Middle frontal gyrus (tissue), 1 donor: ENCODE measurements around the gene ZBTB47.

Experiments
- DNase-seq: peaks from one replicate; pipeline ENCODE4 v3.0.0-alpha.2; 2015; ENCODE audit warnings: low spot score; ENCODE audit errors: extremely low spot score

ZBTB47 gene

DNA sequence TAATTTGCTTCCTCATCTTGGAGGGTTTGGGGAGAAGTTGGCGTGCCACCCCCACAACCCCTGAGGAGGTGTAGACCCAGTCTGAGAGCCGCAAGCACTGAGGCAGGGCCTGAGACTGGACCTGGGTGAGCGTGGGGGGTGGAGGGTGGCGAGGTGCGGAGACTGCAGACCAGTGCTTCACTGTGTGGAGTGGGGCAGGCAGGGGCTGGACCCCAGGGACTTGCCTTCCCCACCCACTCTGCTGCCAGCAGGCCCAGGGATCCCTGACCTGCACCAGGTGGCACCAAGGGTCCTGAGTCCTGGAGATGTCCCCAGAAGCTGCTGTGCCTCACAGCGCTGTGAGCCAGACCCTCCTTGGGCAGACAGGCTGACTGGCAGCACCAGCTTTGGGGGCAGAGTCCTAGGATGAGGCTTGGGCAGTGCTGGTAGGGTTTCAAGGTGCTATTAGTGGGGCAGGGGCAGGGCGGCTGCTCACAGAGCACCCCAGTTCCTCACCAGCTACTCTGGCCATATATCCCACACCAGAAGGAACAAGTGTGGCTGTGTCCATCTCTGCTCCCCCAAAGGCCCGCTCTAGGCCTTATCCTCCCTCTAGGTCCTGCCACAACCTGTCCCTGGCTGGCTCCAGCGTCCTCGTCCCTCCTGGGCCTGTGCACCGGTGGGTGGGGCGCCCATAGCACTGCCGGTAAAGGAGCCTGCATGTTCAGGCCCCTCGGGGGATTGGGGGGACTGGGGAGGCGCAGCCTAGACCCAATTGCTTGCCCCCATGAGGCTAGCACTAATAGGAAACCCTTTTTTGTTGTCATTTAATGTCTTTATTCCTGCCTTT is 11.8 kb downstream of the ZBTB47 start:
- DNase-seq = no peak

DNA sequence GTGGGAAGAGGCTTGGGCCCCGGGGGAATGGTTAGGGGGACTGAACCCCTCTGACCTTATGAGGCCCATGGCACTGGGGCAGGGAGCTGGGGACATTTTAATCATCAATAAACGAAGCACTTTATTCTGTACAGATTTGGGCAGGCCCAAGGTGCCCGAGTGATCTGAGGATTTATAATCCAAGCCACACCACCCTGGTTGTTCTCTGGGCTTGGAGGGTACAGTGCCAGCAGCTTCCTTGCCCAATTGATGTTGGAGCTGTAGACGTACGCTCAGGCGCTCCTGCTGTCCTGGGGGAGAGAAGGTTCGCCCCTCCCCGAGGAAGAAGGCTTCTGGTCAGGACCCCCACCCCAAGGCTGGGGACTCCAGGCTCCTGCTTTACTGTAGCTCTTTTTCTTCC is 12.5 kb downstream of the ZBTB47 start:
- no peak for DNase-seq

DNA sequence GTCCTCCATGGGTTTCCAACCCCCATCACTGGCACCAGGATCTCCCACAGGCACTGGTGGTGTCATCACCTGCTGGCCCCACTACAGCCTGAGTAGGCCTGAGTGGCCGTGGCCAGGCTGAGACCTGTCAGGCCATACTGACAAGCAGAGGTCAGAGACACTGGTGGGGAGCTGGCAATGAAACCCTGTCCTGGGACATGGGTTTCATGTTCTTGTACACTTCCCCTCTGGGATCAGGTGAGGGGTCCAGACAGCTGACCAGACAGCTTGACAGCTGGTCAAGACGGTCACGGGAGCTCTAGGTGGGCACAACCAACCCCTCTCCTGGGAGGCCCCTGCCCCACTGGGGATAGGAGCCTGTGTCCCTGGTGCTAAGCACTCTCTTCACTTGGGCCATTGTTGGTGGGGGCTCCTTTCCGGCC is 13.1 kb downstream of the ZBTB47 start:
- no peak for DNase-seq

DNA sequence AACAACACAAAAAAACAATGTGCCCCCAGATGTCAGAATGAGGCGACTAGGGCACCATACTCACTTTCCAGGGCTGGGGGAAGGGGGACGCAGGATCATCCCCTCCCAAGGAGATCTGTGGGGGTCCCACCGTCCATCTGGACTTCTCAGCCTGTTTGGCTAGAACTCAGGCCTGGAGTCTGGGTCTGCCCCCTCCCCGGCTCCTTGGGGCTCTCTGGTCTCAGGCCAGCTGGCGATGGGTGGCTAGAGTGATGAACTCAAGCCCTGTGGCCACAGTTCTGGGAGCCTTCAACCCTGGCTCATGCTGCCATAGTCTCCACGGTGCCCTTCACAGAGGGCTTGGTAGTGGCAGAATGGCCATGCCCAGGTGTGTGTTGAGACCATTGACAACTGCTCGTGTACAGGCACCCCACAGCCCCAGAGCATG is 13.6 kb downstream of the ZBTB47 start:
- no peak for DNase-seq

DNA sequence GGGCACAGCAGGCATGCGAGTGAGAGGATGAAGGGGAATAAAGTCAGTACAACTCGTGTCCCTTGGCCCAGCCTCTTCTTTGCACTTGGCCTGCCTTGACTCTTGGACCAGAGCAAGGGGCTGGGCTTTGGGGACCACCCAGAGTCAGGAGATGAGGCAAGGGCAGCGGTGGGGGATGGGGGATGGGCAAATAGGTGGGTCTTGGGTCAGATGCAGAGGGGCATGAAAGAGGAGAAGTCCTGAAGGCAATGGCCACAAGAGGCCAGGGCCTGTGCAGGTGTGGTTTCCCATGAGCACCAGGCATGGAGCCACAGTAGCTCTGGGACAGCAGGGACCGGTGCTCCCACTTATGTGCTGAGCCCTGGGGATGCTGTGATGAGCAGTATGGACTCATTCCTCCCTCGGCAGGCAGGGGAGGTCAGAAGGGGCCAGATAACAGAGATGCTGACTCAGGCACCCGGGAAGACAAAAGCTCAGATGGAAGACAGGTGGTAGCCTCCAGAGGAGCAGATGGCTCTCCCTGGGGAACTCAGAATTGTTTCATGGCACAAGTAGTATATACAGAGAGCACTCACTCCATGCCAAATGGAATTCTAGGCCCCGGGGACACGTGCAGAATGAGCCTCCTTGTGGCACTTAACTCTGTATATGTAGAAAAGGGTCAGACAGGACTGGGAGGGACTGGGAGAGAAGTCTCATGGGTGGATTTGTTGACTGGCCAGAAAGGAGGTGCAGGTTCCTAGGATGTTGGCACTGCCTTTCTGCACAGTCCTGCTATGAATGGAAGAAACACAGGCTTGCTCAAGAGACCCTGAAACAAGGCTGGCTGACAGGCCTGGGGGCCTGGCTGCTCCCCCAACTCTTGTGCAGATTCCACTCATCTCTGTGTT is 14.3 kb downstream of the ZBTB47 start:
- no peak for DNase-seq

DNA sequence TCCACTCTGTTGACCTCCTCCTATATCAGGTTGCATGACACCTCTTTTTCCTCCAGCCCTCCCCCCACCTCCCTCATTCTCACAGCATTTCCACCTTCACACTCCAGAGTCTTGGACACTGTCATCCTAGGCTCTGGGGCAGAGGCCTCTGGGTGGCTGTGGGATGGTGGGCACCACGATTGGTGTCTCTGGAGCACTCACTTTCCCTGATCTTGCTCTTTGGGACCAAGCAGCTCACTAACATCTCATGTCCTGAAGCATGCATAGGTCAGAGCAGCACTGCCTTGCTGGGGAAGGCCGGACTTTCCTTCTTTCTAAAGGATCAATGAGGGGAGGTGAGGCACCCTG is 14.9 kb downstream of the ZBTB47 start:
- DNase-seq = no peak

DNA sequence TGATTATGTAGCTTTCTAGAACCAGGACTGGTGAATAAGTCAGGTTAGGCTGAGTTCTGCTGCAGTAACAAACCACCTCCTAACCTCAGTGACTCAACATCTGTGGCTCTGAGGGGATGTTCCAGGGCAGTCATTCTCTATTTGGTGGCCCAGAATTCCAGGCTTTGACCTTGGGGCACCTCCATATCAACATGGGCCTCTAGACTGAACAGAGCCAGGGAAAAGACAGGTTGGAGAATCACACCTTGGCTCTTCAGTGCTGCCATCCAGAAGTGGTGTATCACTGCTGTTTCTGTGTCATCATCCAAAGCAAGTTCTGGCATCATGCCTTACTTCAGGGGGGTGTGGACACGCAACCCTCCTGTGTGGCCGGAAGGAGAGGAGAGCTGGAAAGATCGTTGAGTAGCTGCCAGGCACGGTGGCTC is 15.3 kb downstream of the ZBTB47 start:
- no peak for DNase-seq

DNA sequence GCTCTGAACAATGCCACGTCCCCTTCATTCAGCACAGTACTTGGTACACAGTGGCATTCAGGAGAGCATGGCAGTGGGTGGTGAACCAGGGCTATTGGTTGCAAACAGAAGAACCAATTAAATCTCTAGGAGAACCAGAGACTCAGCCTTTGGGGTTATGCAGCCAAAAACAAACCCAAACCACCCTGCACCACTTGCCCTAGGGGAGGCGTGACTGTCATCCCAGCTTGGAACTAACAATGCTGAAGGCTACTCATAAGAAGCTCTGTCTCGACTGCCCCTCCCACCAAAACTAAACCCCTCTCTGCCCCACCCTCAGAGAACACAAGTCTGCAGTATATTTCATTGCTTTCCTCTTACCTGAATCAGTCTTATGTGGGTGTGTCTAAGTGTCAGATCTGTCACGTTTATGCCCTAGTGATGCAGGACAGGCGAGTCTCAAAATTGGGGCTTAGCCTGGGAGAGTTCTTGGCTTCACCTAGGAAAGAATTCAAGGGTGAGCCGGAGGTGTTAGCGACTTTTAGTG is 16.6 kb downstream of the ZBTB47 start:
- no peak for DNase-seq

DNA sequence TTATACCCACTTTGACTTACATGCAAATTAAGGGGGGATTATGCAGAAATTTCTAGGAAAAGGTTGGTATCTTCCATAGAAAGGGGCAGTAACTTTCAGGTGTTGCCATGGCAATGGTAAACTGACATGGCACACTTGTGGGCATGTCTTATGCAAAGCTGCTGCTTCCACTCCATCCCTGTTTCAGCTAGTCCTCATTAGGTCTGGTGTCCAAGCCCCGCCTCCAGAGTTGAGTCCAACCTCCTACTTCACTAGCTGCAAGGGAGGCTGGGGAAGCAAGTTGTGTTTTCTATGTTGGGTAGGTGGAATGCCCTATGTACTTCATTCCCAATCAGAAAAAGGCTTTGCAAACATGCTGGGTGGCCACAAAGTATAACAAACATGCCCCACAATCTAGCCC is 17.2 kb downstream of the ZBTB47 start:
- DNase-seq = no peak

DNA sequence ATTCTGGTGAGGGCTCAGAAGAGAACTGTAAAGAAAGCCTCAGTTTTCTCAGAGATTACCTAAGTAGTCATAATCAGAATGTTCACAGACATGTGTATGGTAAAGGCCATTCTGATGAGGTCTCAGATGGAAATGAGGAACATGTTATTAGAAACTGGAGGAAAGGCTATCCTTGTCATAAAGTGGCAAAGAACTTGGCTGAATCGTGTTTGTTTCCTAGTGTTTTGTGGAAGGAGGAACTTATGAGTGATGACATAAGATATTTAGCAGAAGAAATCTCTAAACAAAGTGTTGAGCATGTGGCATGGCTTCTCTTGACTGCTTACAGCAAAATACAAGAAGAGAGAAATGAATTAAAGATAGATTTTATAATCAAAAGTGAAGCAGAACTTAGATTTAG is 19.0 kb downstream of the ZBTB47 start:
- DNase-seq = no peak

DNA sequence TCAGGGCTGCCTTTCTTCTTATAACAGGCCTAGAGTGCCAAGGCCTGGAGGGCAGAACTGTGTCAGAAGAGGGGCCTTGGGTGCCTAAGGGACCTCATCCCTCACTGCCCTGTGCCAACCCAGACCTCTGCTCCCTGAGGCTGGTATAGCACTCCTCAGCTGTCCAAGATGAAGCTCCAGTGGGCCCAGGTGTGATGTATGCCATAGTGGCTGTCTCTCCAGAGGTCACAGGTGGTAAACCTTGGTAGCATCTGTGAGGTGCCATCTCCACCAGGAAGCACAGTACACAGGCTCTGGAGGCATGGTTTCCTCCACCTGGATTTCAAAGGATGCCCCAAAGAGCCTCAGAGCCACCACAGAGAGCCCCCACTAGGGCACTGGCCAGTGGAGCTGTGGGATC is 19.6 kb downstream of the ZBTB47 start:
- DNase-seq = no peak

DNA sequence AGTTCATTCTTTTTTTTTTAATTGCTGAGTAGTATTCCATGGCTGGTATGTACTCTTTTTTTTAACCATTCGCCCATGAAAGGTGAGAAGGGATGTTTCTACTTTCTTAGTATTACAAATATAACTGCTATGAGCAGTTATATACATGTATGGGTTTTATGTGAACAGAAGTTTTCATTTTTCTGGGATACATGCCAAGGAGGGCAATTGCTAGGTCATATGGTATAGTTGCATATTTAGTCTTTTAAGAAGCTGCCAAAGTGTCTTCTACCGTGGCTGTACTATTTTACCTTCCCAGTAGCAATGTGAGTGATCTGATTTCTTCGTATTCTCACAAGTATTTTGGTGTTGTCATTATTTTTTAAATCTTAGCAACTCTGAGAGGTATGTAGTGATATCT is 20.6 kb downstream of the ZBTB47 start:
- DNase-seq = no peak

DNA sequence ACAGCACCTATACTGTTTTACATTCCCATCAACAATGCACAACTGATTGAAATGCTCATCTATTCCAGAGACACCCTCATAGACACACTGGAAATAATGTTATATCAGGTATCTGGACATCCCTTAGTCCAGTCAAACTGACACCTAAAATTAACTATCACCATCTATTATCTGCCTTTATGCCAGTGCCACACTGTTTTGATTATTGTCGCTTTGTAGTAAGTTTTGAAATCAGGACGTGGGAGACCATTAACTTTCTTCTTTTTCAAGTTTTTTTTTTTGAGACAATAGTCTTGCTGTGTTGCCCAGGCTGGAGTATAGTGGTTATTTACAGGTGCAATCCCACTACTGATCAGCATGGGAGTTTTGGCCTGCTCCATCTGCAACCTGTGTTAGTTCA is 22.4 kb downstream of the ZBTB47 start:
- DNase-seq = no peak

DNA sequence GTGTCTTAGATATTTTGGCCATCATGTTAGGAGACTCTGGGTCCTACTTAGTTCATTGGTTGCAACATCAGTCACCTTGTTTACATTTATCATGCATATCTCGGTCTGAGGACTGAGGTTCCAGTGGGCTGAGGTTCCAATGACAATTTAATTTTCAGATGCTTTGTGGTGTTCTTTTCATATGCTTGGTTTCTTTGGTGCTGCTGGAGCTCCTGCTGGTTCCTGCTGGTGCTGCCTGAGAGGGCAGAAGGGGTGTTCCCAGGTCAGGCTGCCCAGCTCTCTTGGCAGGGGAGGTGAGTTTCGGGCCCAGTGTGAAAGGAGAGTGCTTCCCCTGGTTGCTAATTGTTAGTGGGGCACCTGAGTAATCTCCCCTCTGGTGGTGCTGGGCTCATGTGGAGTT is 24.9 kb downstream of the ZBTB47 start:
- no peak for DNase-seq

DNA sequence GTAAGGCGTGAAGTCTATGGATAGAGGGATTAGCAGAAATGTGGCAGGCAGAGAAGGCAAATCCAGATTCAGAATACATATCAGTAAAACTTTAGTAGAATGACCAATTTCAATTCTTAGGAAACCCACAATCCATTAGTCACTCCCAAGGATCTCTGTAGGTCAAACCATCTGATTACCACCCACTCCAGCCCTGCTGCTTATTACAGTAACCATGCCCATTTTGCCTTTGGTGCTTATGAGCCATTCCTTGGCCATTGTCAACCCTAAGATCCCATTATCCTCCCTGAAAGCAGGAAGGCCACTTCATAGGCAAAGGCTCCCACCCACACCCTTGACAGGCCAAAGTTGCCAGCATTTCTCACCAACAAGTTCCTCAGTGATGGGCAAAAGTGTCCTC is 26.8 kb downstream of the ZBTB47 start:
- DNase-seq = no peak

DNA sequence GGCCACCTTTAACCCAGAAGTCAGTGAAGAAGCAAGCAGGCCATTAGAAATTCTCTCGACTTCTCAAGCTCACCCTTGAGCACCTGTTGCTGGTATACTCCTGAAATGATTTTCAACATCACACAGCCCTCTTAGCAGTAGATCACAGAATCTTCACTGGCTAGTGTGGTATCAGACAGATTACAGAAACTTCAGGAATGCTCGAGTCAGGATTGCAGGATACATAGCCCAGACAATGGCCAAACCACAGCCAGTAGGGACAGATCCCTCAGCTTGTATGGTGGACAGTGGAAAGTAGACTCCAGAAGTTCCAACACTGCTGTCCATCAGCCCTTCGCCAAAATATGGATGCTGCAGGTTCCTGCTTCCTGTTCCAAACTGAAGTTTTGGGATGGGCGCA is 27.3 kb downstream of the ZBTB47 start:
- DNase-seq = no peak

DNA sequence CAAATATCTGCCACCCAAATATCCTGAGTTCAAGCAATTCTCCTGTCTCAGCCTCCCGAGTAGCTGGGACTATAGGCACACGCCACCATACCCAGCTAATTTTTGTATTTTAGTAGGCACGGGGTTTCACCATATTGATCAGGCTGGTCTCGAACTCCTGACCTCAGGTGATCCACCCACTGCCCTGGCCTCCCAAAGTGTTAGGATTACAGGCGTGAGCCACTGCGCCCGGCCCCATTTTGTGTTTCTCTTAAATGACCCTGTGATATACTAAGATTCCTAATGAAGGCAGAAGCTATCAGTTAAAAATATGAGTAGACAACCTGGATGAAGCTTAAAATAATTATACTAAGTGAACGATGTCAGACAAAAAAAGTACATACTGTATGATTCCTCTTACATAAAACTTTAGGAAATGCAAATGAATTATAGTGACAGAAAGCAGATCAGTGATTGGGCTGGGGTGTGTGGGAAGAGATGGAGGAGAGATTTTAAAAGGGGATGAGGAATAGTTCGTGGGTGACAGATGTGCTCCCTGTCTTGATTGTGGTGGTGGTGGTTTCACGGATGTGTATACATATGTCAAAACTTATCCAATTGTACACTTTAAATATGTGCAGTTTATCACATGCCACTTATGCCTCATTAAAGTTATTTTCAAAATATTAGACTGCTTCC is 28.0 kb downstream of the ZBTB47 start:
- no peak for DNase-seq

DNA sequence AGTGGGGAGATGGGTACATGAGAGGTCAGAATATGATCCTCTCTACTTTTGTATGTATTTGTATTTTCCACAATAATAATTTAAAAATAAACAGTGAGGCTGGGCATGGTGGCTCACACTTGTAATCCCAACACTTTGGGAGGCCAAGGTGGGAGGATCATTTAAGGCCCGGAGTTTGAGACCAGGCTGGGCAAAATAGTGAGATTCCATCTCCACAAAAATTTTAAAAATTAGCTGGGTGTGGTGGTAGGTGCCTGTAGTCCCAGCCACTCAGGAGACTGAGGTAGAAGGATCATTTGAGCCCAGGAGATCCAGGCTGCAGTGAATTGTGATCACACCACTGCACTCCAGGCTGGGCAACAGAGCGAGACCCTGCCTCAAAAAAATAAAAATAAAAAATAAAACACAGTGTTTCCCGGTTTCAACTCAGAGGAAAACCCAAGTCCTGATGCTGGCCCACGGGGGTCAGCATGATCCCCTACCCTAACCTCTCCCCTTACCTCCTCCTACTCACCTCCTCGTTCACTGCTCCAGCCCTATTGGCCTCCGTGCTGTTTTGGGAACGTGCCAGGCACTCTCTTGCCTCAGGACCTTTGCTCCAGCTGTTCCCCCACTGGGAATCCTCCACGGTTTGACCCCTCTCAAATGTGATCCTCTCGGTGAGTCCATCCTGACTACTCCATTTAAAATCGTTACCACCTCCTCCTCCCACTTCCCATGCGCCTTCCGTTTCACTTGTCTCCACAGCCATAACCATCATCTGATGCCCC is 29.0 kb downstream of the ZBTB47 start:
- no peak for DNase-seq

DNA sequence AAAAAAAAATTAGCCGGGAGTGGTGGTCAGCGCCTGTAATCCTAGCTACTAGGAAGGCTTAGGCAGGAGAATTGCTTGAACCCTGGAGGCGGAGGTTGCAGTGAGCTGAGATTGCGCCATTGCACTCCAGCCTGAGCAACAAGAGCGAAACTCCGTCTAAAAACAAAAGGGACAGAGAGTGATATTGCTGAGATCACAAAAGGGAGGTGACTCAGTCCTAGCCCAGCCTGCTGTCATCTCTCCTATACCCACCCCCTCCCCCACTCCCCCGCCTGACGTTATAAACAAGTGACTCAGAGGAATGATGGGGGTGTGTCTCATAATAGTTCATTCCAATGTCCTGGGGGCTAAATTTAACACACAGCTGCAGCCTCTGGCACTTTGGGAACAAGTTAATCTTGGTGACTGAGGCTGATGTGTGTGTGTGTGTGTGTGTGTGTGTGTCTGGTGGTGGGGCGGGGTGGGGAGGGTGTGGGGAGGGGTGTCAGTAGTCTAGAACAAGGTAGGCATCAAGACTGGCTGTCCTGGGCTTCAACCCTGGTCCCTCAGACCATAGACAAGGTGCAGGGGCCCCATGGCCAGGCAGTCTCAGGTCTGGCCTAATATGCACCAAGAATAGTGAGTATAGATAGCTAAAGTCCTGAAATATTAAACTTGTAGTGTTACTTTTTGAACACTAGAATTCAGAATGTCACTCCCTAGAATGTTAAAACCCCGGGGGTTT is 30.5 kb downstream of the ZBTB47 start:
- peak; percentile 20 for DNase-seq

DNA sequence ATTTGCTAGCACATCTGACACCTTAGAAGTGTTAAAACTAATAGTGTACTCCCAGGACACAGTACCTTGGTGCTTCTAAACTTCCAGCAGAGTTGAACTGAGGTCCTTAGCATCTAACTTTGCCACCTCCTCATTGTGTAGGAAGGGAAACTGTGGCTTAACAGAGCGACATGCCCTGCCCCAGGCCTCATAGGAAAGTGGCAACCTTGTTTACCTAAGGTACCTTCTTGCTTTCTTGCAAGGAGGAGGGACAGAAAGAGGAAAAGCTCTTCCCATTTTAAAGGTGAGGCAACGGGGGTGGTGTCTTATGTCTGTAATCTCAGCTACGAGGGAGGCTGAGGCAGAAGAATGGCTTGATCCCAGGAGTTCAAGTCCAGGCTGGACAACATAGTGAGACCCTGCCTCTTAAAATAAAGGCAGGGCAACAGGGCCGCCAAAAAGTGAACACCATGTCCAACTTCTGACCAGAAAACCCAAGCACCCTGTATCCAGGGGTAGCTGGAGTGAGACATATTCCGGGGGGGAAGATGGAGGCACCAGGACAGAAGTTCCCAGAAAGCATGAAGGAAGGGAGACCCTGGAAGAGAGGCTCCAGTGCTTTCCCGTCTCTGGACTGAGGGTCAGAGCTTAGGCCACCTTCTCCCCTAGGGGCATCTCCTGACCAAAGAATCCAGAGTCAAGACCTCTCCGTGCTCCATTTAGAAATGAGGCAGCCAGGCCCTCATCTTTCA is 31.3 kb downstream of the ZBTB47 start:
- no peak for DNase-seq
